Measurements from ENCODE around the gene WNT3. TPM values are rescaled to one million over a fixed set of nuclear protein-coding genes. Genes with fewer than 3 reads are reported as not detected.

The WNT3 gene
- total and polyA plus RNA-seq, 4 donors, result 0.74 to 2.9 (median 1.4) TPM

GRCh38 chr17:46821482-46822387 lies 3.2 kb upstream of the WNT3 start:
- Histone ChIP-seq H3K4me3 (no peak overlapping the region), H3K4me1 (ENCODE audit: control insufficient read depth in 5 of 5, insufficient read depth in 5 of 5, low read length in 5 of 5) (peaks cover 0 to 15% (median 0%) of the 10 kb centered on the region in 5 donors), H3K27me3 (ENCODE audit: control insufficient read depth in 3 of 3, insufficient read depth in 3 of 3, low read length in 2 of 3) (peaks cover 8 to 68% (median 55%) of the 10 kb centered on the region in 3 donors), H3K27ac (ENCODE audit: low read depth in 1 of 2, low read length in 1 of 2) (no peak overlapping the region), H3K36me3 (ENCODE audit: control insufficient read depth in 4 of 4, insufficient read depth in 4 of 4, low read length in 4 of 4) (no peaks in the 10 kb centered on the region), H3K9me3 (ENCODE audit: control insufficient read depth in 4 of 4, insufficient read depth in 3 of 4, low read length in 3 of 4) (peaks cover 0 to 5% (median 0%) of the 10 kb centered on the region in 4 donors), H3K9ac (ENCODE audit: insufficient read depth in 1 of 2, low read length in 2 of 2) (no peak overlapping the region)
- ATAC-seq (ENCODE audit: insufficient read depth, low FRiP score), result no peak
- DNase-seq, result no peak
- TF ChIP-seq CTCF (IDR thresholded peaks at IDR 0.05; ENCODE audit: control extremely low read depth, extremely low read depth), result no peak
- 21 to 22% methylated on average over 31 of the region's 31 CpGs for WGBS, 2 donors

DNA sequence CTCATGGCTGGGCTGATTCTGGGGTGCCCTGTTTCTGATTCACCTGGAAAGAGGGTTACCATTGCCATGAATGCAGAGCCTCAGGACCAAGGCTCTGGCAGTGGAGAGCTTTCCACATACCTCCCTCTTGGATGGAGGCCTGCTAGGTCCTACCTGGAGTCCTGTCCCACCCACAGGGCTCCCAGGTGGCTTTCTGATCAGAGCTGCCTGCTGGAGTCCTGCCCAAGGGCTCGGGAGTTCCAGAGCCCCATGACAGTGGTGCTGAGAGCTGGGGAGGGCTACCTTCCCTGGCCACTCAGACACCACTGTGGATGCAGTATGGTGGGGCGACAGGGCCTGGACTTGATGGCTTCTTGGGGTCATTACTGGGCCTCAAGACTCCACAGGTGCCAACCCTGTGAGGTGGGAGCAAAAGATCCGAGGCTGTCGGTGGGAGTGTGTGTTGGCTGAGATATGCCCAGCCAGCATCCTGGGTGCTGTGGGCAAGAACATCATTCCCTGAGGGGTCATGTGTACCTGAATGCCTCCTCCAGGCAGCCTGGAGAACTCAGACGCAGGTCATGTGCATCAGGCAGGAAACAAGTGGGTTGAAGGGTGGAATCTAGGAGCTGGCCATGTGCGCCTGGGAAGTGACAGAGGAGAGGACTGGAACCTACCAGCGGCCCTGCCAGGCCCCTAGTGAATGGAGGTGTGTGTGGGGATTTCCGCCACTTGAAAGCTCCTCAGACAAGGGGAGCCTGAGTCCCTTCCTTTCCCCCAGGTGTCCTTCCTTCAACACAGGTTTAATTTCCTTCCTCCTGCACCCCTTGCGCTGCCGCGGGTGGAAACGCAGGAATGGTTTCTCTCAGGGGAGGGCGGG lies 2.3 kb upstream of the WNT3 start:
- H3K9me3 ChIP-seq (ENCODE audit: control insufficient read depth in 4 of 4, insufficient read depth in 3 of 4, low read length in 3 of 4), result peaks cover 0 to 5% (median 0%) of the 10 kb centered on the region in 4 donors
- no peak for ATAC-seq (ENCODE audit: insufficient read depth, low FRiP score)
- WGBS, 2 donors, result 40 to 41% methylated on average over 13 of the region's 13 CpGs
- TF ChIP-seq CTCF (IDR thresholded peaks at IDR 0.05; ENCODE audit: control extremely low read depth, extremely low read depth), result no peak
- peaks cover 8 to 74% (median 64%) of the 10 kb centered on the region in 3 donors for H3K27me3 ChIP-seq (ENCODE audit: control insufficient read depth in 3 of 3, insufficient read depth in 3 of 3, low read length in 2 of 3)
- no peak for DNase-seq
- no peaks in the 10 kb centered on the region for H3K36me3 ChIP-seq (ENCODE audit: control insufficient read depth in 4 of 4, insufficient read depth in 4 of 4, low read length in 4 of 4)
- no peak overlapping the region for H3K27ac ChIP-seq (ENCODE audit: low read depth in 1 of 2, low read length in 1 of 2)
- H3K9ac ChIP-seq (ENCODE audit: insufficient read depth in 1 of 2, low read length in 2 of 2), result no peak overlapping the region
- H3K4me1 ChIP-seq (ENCODE audit: control insufficient read depth in 5 of 5, insufficient read depth in 5 of 5, low read length in 5 of 5), result peaks cover 0 to 15% (median 0%) of the 10 kb centered on the region in 5 donors
- H3K4me3 ChIP-seq, result no peak overlapping the region

DNA sequence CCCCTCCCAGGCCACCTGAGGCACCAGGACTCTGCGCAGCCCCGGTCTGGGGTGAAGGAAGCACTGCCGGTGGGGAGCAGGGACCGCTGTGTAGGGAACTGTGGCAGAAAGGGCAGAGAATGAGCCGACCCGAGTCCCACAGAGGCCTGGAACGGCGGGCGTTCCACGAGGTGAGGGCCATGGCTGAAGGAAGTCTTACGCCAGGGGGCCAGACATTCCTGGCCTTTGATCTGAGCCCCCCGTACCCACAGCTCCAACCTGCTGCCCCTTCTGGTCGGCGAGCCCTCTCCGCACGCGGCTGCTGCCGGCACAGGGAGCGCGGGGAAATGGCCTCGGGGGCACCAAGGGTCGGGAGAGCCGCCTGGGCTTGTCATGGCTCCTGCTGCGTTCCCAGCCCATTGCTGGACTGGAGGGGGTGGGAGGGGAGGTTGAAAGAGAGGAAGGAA lies 1.4 kb upstream of the WNT3 start:
- H3K27me3 ChIP-seq (ENCODE audit: control insufficient read depth in 3 of 3, insufficient read depth in 3 of 3, low read length in 2 of 3), result peaks cover 8 to 80% (median 64%) of the 10 kb centered on the region in 3 donors
- H3K9ac ChIP-seq (ENCODE audit: insufficient read depth in 1 of 2, low read length in 2 of 2), result no peak overlapping the region
- TF ChIP-seq CTCF (IDR thresholded peaks at IDR 0.05; ENCODE audit: control extremely low read depth, extremely low read depth), result no peak
- H3K36me3 ChIP-seq (ENCODE audit: control insufficient read depth in 4 of 4, insufficient read depth in 4 of 4, low read length in 4 of 4), result no peaks in the 10 kb centered on the region
- H3K4me1 ChIP-seq (ENCODE audit: control insufficient read depth in 5 of 5, insufficient read depth in 5 of 5, low read length in 5 of 5), result peaks cover 0 to 15% (median 0%) of the 10 kb centered on the region in 5 donors
- 6 to 10% methylated on average over 24 of the region's 24 CpGs for WGBS, 2 donors
- H3K9me3 ChIP-seq (ENCODE audit: control insufficient read depth in 4 of 4, insufficient read depth in 3 of 4, low read length in 3 of 4), result peaks cover 0 to 5% (median 0%) of the 10 kb centered on the region in 4 donors
- DNase-seq (no peak), ATAC-seq (ENCODE audit: insufficient read depth, low FRiP score) (no peak)
- no peak overlapping the region for H3K4me3 ChIP-seq
- no peak overlapping the region for H3K27ac ChIP-seq (ENCODE audit: low read depth in 1 of 2, low read length in 1 of 2)
